Stimulated activated CD8-positive, alpha-beta memory T cell treated with anti-CD3 and anti-CD28 coated beads, Interleukin-15, amount 100 ng/mL, for 1 hour (primary cell): ENCODE measurements around the gene DUSP14.

Experiments
- DNase-seq: peaks from one replicate; pipeline ENCODE4 v3.0.0-alpha.2; 2020; ENCODE audit warnings: low read depth

The DUSP14 gene

DNA sequence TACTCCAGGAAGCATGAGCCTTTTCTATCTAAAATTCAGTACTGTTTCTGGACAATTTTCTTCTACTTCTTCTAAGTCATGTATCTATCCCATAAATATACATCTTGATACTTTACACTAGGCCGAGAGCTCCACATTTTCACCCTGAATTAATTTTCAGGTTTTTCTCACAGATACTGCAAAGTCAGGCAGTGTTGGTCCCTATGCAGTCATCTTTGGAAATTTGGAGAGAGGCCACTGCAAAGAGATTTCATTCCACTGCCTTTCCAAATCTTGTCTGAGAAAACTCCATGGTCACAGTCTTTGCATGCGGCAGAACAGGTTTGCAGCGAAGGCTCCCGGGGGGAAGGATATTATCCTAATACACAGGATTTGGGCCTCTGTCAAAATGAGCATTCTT is 28.2 kb downstream of the DUSP14 start:
- no peak for DNase-seq

DNA sequence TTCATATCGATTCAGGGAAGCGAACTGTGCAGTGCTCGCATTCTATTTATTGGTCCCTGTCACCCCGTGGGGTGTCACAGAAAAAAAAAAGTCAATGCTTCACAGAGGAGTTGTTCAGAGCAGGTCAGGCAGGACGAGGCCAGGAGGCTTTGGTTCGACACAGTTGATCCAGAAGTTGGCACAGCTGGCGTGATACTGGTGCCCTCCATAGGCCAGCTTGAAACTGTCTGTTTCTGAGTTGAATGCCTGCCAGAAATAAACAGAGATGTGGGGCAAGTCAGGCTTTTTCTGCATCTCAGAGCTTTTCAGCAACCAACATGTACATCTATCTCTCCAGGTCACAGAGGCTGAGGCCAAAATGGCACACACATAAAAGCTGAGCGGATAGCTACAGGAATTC is 29.1 kb downstream of the DUSP14 start:
- no peak for DNase-seq

DNA sequence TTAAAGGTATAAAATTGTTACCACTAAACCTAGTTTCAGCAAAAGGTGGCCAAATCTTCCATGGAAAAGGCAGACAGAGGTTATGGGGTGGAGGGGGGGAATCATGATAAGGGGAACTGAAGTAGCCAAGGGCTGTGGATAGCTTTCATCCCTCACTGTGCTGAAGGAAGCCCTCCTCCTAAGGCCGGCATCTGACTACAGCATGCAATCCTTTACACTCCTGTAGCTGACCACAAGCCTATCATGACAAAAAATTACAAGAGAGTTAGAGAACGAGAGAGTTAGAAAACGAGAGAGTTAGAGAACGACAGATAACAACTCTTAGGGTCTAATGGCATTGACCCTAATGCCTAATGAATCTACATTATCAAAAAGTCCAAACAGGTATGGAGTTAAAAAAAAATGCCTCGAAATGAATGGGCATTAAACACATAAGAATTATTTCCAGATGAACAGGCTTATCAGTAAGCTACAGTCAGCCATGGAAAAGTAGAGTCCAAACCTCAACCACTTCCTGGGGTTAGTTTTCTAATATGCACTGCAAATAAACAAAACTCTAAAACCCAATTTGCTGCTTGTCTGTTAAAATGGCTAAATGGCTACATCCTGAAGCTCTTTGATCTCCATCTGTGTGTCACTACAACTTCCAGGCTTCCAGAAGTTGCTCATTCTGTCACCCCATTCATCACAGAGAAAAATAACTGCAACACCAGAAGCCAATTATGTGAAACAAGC is 29.7 kb downstream of the DUSP14 start:
- no peak for DNase-seq

DNA sequence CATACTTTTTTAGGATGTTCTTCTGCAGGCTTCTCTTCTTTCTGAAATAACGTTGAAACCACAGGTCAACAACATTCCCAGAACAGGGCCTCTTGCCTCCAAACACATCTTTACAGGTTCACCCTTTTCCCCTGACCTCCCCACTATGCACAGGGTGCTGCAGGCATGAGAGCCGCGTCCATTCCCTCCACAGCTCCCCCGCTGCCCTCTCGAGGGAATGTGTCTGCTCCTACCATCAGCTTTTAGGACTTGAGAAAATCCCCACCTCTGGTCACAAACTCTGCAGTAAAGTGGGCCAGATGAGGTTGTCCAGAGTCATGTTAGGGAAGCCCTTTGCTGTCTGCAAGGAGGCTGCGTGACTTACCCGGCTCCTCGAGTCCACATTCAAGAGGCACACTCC is 30.5 kb downstream of the DUSP14 start:
- no peak for DNase-seq

DNA sequence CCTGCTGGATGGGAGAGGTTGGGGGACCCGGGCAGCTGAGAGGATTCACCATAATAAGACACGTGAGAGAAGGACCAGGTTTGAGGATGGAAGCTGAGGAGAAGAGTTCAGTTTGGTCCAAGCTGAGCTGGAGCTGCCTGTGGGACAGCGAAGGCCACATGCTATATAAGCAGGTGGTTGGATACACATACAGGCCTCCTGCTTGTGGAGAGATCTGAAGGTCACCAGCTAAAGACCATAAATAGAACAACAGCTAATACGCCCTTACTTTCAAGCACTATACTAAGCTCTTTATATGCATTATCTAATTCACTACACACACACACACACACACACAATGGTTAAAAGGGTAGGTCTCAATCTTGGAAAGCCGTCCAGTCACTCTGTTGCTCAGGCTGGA is 32.1 kb downstream of the DUSP14 start:
- DNase-seq = no peak

DNA sequence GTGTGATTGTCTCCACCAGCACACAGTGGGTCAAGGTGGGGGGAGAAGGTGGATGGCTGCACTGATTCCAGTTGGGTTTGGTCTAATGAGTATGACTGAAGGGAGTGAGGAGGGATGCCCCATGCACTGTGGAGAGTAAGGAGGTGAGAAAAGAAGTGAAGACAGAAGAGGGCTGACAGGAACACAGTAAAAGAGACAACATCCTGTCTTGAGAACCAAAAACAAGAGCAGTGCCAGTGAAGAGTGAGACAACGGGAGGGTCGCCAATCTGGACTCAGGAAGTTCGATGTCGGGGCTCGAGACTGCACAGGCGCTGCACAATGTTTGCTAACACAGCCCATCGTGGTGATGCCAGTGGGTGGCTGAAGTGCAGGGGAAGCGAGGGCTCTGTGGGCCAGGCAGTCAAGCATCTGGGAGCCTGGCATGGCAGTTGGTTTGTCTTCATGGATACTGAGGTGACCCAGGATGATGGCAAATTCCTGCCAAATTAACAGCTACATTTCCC is 34.1 kb downstream of the DUSP14 start:
- no peak for DNase-seq

DNA sequence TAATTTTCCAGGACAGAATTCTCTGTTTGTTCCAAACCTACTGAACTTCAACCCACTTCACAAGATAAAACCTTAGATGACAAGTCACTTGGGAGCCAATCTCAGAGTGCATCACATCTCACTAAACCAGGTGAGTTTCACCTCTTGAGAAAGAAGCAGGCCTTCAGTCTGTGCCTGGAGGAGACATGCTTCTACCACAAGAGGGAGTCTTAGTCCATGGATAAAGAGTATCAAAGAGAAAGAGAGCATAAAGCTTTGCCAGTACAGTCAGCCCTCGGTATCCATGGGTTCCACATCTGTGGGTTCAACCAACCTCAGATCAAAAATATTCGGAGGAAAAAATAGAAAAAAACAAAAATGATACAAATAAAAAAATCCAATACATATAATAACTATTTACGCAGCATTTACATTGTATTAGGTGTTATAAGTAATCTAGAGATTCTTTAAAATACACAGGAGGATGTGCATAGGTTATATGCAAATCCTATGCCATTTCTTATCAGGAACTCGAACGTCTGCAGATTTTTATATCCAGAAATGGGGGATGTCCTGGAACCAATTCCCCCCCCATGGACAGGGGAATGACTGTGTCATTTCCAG is 37.7 kb downstream of the DUSP14 start:
- DNase-seq = no peak

DNA sequence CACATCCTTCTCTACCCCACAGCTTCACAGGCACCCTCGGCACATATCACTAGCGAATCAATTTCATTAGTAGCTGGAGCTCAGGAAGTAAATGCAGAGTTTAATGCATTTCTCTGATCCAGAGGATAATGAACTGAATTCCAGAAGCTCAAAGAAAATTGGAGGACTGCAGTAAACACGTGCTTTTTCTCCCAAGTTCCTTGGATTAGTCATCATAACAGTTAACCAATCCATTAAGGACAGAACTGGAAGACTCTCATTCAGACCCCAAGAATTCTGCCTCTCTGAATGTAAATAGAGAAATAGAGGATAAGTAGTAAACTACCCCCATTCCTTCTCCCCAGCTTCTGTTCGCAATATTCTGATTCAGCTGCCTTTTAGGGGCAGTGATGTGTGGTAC is 40.7 kb downstream of the DUSP14 start:
- DNase-seq = no peak

DNA sequence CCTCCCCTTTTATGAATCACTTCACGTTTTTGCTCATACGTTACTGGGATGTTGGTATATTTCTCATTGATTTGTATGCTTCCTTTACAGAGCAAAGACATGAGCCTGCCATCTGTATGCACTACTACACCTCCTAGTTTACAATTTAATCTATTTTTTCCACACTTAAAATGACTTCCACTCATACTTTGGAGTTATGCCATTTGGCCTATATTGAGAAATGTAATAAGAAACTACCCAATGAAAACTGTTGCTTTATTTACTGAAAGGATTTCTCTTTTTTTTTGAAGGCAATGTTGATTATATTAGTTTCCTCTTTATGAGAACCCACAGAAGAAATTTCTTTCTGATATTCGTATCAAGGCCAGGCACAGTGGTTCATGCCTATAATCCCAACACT is 43.1 kb downstream of the DUSP14 start:
- no peak for DNase-seq

DNA sequence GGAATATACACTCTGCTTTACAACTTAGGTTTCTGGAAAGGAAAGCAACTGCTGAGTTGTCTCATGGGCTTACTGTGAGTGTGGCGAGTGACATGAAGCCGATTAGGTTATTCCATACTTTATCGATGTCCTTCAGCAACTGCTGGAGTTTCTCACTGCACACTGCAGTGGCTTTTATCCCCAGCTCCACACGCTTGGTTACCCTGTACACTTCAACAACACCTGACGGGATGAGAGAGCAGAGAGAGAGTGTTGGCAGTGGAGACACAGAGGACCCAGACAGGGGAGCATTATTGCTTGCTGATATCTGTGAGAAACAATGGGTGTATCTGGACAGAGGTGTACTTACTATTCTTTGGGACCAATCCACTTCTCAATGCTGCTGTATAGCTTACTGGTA is 46.2 kb downstream of the DUSP14 start:
- no peak for DNase-seq

DNA sequence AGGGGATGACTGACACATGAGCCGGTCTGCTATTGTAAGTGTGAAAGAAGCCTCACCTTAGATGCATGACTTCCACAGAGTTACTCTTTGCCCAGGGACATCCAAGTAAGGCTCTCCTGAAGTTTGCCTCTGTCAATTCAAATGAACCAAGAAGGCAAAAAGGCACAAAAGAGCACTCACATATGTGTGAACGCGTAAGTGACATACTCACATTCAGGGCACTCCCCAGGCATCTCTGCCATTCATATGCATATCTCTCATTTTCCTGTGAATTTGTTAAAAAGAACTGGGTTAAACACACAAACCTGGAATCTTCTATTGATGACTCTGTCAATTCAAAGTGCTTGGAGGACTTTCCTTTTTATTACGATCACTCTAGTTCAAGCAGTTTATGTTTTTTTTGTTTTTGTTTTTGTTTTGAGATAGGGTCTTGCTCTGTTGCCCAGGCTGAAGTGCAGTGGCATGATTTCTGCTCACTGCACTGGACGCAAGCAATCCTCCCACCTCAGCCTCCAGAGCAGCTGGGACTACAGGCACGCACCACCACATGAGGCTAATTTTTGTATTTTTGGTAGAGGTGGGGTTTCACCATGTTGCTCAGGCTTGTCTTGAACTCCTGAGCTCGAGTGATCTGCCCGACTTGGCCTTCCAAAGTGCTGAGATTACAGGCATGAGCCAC is 49.4 kb downstream of the DUSP14 start:
- no peak for DNase-seq

DNA sequence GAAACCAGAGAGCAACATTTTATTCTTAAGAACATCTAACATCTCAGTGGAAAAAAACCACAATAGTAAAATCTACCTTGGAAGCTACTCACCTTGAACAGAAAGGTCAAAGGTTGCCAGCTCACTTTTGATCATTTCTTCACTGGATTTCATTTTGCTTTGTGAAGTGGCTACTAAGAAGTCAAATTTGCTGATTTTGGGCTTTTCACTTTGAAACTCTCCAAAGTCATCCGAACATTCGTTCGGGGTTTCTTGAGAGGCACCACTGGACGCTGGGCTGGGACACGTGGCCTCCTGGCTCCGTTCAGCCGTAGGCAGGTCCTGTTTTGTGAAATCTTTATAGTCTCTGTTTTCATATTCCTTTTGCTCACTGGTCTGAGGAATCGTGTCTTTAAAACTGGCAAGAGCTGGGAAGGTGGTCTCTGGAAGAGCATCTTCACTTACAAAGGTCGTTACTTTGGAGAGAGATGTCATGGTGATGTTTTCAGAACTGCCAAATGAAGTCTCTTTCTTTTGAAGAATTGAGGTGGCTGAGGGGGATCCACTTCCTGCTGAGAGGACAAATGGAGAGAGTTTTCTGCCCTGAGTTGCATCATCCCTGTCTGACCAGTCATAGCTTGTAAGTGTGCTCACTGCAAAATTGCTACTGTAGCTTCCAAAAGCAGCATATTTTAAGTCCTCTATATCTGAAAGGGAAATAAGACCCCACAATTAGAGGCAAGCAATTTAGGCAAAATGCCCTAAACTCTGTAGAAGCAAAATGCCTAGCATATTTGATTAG is 52.4 kb downstream of the DUSP14 start:
- DNase-seq = no peak

DNA sequence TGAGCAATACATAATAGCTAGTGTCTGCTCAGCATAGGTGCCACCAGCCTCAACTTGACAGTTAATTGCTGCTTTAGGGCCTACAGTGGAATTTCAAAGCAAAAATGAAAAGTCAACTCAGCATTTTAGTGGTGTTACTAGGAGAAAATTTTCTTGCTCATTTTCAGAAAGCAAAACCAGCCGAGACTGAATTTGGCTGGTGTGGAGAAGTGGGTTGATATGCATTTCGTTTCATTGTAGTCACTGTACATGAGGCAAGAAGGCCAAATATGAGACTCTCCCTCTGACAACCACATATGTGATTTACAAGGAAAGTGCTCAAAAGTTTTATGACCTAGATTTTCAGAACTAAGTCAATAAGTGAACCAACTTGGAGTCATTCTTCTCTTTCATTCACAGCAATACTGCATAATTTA is 54.0 kb downstream of the DUSP14 start:
- no peak for DNase-seq

DNA sequence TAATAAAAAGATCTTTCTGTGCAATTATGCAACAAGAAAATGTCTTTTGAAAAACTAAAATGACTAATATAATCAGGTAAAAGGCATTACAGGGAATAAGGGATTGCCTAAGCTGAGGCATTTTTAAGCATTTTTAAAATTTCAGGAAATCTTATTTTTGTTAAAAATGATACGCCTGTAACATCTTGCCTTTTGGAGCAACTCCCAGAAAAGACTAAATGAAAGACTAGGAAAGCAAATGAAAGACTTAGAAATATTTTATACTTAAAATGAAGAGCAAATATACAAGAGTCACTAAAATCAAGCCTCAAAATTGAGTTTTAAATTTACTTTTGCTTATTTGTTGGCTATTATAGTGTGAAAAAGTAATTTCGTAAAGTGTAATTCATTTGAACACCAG is 55.8 kb downstream of the DUSP14 start:
- no peak for DNase-seq

DNA sequence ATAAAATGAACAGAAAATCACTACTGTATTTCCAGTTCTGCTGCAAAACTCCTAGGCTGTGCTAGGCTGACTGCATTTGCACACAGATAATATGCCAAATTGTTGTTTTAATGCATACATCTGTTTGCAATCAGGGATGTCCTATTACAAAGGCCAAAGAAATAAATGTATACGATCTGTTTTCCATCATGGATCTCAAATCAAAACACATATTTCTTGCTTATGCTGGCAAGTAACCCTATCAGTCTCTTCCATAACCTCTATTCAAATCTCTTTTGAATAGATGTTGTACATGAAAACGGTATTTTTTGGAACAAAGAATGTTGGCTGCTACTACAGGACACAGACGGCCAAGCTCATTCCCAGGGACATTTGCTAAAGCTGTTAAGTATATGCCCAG is 56.6 kb downstream of the DUSP14 start:
- no peak for DNase-seq

DNA sequence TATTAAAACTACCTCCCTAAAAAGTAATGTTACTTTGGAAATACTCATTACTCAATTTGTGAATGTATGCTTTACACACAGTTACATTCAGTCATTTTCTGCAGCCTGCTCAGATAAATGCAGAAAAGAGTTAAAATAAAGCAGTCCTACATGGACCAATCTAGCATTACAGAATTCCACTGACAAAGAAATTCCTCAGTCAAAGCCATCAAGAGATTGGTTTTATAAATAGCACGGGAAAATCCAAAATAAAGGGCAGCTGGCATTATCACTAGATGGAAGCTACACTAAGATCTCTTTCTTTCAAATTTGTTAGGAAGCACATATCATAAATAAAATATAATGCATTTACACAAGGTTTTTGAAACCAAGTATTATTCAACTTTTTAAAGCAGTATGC is 58.3 kb downstream of the DUSP14 start:
- no peak for DNase-seq

DNA sequence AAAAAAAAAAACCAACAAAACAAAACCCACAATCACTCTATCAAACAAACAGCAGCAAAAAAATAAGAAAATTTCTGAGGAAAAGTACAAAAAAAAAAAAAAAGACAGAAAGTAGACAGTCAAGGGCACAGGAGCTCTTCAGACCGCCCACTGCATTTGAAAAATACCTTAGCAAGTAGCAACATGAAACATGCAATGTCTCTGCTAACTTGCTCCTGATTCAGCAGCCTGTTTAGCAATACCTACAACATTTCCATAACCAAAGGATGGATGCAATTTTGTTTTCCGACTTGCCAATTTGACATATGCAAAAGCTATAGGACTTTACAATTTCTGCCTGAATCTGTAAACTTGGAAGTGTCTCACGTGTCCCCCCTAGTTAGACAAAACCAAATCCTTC is 62.1 kb downstream of the DUSP14 start:
- DNase-seq = no peak

DNA sequence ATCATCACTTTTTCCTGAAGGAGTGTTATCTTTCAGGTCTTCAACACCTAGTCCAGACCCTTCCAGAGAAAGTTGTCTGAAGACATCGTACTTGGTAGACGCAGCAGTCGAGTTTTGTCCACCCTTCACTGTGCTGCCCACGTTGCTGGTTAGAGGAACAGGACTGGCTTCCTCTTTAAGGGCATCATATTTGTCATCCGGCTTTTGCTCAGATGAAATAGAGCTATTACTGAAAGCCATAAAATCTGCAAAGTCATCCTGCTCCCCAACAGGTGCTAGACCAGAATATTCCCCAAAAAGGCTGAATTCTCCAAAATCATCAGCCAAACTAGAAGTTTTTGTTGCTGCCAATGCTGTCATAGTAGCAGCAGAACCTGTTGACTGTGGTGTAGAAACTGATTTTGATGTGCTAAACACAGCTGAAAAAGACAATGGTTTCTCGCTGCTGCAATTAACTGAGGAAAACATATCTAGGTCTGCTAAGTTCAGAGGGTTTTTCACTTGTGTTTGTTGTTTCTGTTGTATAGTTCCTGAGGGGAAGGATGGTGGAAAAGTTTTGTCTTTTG is 63.8 kb downstream of the DUSP14 start:
- no peak for DNase-seq

DNA sequence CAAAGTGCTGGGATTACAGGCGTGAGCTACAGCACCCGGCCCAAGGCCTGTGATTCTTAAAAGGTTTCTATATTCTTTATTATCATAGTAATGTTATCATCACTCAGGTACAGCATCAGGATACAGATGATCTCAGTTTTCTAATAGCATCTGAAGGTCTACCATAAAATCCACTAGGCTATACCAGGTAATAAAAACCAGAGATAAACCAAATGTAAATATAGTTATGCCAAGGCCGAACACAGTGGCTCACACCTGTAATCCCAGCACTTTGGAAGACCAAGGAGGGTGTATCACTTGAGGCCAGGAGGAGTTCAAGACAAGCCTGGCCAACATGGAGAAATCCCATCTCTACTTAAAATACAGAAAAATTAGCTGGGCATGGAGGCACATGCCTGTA is 65.7 kb downstream of the DUSP14 start:
- no peak for DNase-seq

DNA sequence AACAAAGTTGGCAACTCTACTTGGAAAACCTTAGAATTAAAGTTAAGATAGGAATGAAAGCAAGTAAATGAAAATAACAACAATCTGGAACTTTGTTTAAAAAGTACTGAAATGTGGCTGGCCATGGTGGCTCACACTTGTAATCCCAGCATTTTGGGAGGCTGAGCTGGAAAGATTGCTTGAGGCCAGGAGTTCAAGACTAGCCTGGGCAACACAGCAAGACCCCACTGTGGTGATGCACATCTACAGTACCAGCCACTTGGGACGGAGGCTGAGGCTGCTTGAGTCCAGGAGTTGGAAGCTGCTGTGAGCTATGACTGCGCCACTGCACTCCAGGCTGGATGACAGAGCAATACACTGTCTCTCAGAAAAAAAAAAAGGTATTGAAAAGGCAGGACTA is 67.8 kb downstream of the DUSP14 start:
- DNase-seq = no peak

DNA sequence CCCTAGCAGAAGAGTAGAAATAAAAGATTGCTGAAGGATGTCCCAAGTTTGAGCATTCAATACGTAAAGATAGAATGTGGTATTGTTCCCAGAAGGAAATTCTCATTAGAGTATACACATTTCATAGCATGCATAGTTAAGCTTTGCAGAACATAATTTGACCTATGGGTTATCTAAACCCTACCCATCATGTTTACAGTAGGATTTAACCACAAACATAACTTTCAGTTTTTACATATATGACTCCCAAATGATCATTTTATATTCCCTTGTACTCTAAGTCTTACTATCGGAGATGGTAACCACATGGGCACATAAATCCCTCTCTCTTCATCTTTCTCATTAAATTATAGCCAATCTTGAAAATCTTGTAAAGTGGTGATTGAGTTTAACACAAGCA is 68.6 kb downstream of the DUSP14 start:
- DNase-seq = no peak

DNA sequence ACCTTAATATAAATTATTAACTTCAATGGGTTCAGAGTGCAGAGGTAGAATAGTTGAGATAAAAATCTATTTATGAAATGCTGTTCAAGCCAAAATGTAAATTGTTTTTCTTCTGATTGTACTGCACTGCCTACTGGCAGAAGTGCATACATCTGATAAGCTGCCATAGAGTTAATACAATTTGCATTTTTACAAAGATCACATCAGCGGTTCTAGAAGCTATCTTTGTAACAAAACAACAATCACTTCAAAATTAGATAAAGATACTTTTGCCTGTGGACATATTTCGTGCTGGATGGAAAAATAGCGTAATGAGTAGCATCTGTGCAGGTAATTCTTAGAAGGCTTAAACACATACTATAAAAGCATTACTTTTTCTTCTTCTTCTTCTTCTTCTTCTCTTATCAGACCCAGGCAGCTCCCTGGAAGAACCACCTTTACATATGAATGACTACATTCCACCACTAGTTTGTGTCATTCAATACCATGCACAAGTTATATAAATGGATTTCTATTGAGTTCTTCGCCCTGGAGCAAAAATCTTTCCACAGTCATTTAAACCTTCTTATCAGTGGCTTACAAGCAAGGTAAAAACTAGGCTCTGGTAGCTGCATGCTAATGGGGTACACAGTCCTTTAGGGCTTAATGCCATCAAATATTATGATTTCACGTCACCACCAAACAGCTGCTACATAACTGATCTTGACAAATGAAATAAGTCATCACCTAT is 72.5 kb downstream of the DUSP14 start:
- no peak for DNase-seq
